ENCODE data around the gene RBM33.

DNA sequence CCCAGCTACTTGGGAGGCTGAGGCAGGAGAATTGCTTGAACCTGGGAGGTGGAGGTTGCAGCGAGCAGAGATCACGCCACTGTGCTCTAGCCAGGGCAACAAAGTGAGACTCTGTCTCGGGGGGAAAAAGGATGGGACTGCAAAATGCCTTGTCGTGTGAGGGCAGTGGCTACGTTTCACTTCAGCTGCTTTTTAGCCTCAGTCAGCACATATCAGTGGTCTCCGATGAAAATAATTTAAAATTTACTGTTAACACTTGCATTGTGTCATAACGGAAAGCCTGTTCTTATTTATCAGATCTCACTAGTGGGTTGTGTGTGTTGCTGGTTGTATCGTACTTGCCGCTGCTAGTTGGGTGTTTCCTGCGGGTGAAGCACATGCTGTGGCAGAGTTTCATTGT, 61.9 kb downstream of the RBM33 start:
- TF ChIP-seq BHLHE40 (IDR thresholded peaks at IDR 0.05; ENCODE audit: borderline replicate concordance), result no peak
- TF ChIP-seq ARNT (IDR thresholded peaks at IDR 0.05), result no peak
- TF ChIP-seq FOXK2 (IDR thresholded peaks at IDR 0.05), result no peak
- no peak for TF ChIP-seq SP1 (IDR thresholded peaks at IDR 0.05)
- TF ChIP-seq, protein P1, sequence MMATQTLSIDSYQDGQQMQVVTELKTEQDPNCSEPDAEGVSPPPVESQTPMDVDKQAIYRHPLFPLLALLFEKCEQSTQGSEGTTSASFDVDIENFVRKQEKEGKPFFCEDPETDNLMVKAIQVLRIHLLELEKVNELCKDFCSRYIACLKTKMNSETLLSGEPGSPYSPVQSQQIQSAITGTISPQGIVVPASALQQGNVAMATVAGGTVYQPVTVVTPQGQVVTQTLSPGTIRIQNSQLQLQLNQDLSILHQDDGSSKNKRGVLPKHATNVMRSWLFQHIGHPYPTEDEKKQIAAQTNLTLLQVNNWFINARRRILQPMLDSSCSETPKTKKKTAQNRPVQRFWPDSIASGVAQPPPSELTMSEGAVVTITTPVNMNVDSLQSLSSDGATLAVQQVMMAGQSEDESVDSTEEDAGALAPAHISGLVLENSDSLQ (IDR thresholded peaks at IDR 0.05), result no peak
- no peak for TF ChIP-seq L3MBTL2 (conservative IDR thresholded peaks at IDR 0.05)
- TF ChIP-seq TARDBP (IDR thresholded peaks at IDR 0.05), result no peak
- no peak for TF ChIP-seq FOXA1 (IDR thresholded peaks at IDR 0.05)
- TF ChIP-seq ELF4 (IDR thresholded peaks at IDR 0.05), result no peak
- no peak for TF ChIP-seq CTBP1 (IDR thresholded peaks at IDR 0.05; ENCODE audit: borderline replicate concordance)
- no peak for TF ChIP-seq SUZ12 (IDR thresholded peaks at IDR 0.05)
- TF ChIP-seq NFRKB (IDR thresholded peaks at IDR 0.05), result no peak
